Posterior vena cava (tissue), 2 donors: ENCODE data around the gene SNPH. TPM values are rescaled to one million over a fixed set of nuclear protein-coding genes. Genes with fewer than 3 reads are reported as not detected.

Experiments
- DNase-seq: peaks from one replicate; pipeline ENCODE4 v3.0.0-alpha.2; 2020; ENCODE audit warnings: low spot score
- intact Hi-C, 2 donors: fragments of 100-400 bp; cut with DNase I; formaldehyde crosslinking; loops; one replicate each; pipeline versions ENCODE4 v1.14.1 to v1.14.2; 2022 to 2023
- total RNA-seq, 2 donors: library from RNA; stranded (reverse); fragmentation: NEBNext Ultra II Directional; extraction: Animal tissue kit (Norgen Biotek cat#: 25700); gene quantifications; one replicate each; pipeline ENCODE4 v1.2.1, GENCODE V29; 2021
- donor health status: DM: yes; HTN: yes; CAD: no.
- donor health status: DM: yes; HTN: yes; CAD: no.

Gene SNPH
- total RNA-seq, 2 donors from 2014 or later, result 8.9 to 11.9 TPM

GRCh38 chr20:1299522-1299921 lies 33.4 kb downstream of the SNPH start:
- intact Hi-C loops, result no loop called here
- peak; percentile 72 for DNase-seq

GRCh38 chr20:1300083-1300840 lies 34.2 kb downstream of the SNPH start:
- intact Hi-C loops, result no loop called here
- peak; percentile 73 for DNase-seq

- intact Hi-C loops, result no loop called here
- peak; percentile 78 for DNase-seq
Observed at GRCh38 chr20:1301031-1301529, 35.0 kb downstream of the SNPH start.

GRCh38 chr20:1302685-1303541 lies 36.8 kb downstream of the SNPH start:
- peak; percentile 58 for DNase-seq
- intact Hi-C loops, result no loop called here

- intact Hi-C loops, result no loop called here
- peak; percentile 66 for DNase-seq
Observed at GRCh38 chr20:1304710-1305515, 38.8 kb downstream of the SNPH start.

GRCh38 chr20:1305712-1306111 lies 39.6 kb downstream of the SNPH start:
- intact Hi-C loops, result no loop called here
- peak; percentile 66 for DNase-seq

- DNase-seq, result peak; percentile 63
Observed at GRCh38 chr20:1306316-1307135, 40.4 kb downstream of the SNPH start.

GRCh38 chr20:1307171-1307570 lies 41.1 kb downstream of the SNPH start:
- intact Hi-C loops, result no loop called here
- DNase-seq, result peak; percentile 57

More at GRCh38 chr20:1306316-1307135, 40.4 kb downstream of the SNPH start:
- intact Hi-C loops, result no loop called here

GRCh38 chr20:1307571-1307971 lies 41.5 kb downstream of the SNPH start:
- intact Hi-C loops, result no loop called here
- peak; percentile 52 for DNase-seq

GRCh38 chr20:1308067-1308701 lies 42.1 kb downstream of the SNPH start:
- intact Hi-C loops, result no loop called here
- DNase-seq, result peak; percentile 42

GRCh38 chr20:1308702-1309095 lies 42.6 kb downstream of the SNPH start:
- DNase-seq, result peak; percentile 68
- intact Hi-C loops, result no loop called here

GRCh38 chr20:1309439-1309847 lies 43.3 kb downstream of the SNPH start:
- intact Hi-C loops, result no loop called here
- DNase-seq, result peak; percentile 40

GRCh38 chr20:1310071-1310470 lies 44.0 kb downstream of the SNPH start:
- DNase-seq, result peak; percentile 76
- intact Hi-C loops, result loop anchor here in 1 of 2 donors (10.0 kb wide), 1 partner anchor 85 kb away; the partner anchor contains the start of gene FKBP1A

GRCh38 chr20:1310506-1311190 lies 44.6 kb downstream of the SNPH start:
- DNase-seq, result peak; percentile 54
- intact Hi-C loops, result loop anchor here in 1 of 2 donors (10.0 kb wide), 1 partner anchor 84 kb away; the partner anchor contains the start of gene FKBP1A

- intact Hi-C loops, result loop anchor here (2.0 to 10.0 kb wide), 2 partner anchors 82 to 126 kb away; partner anchors contain the start of gene FKBP1A (in 1 of the 2)
- peak; percentile 79 for DNase-seq
Observed at GRCh38 chr20:1312308-1312707, 46.2 kb downstream of the SNPH start.

- intact Hi-C loops, result loop anchor here (2.0 to 10.0 kb wide), 2 partner anchors 82 to 126 kb away; partner anchors contain the start of gene FKBP1A (in 1 of the 2)
- peak; percentile 73 for DNase-seq
Observed at GRCh38 chr20:1312904-1313235, 46.8 kb downstream of the SNPH start.
